Ovary (tissue), 3 donors: ENCODE data around the gene CRTC1.

Source experiments
- POLR2A ChIP-seq: fragments of 450-650 bp; IDR thresholded peaks from one replicate; pipeline ENCODE4 v1.6.1; 2017; ENCODE audit warnings: antibody characterized with exemption, mild to moderate bottlenecking, moderate library complexity
- TF ChIP-seq, protein P1 (sequence below), 3 donors: fragments of 450-650 bp in 2 of 3; fragments of 200-600 bp in 1 of 3; IDR thresholded peaks; one replicate each; pipeline versions ENCODE4 v1.5.1 to v1.8.0; 2016 to 2022; ENCODE audit warnings: antibody characterized with exemption in 3 of 3, mild to moderate bottlenecking in 1 of 3
- donor health status: DM: no; HTN: no; CAD: no.

GRCh38 chr19:18778076-18778389, 94.6 kb downstream of the CRTC1 start:
- TF ChIP-seq, protein P1, sequence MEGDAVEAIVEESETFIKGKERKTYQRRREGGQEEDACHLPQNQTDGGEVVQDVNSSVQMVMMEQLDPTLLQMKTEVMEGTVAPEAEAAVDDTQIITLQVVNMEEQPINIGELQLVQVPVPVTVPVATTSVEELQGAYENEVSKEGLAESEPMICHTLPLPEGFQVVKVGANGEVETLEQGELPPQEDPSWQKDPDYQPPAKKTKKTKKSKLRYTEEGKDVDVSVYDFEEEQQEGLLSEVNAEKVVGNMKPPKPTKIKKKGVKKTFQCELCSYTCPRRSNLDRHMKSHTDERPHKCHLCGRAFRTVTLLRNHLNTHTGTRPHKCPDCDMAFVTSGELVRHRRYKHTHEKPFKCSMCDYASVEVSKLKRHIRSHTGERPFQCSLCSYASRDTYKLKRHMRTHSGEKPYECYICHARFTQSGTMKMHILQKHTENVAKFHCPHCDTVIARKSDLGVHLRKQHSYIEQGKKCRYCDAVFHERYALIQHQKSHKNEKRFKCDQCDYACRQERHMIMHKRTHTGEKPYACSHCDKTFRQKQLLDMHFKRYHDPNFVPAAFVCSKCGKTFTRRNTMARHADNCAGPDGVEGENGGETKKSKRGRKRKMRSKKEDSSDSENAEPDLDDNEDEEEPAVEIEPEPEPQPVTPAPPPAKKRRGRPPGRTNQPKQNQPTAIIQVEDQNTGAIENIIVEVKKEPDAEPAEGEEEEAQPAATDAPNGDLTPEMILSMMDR (IDR thresholded peaks at IDR 0.05) = no peak
- TF ChIP-seq POLR2A = no peak
